IMR-90 (cell line): ENCODE results near the gene SERPINA12. TPM values are rescaled to one million over a fixed set of nuclear protein-coding genes. Genes with fewer than 3 reads are reported as not detected.

Experiments used
- ATAC-seq: fragments of 200-7000 bp; cut with Tn5 transposase; 2 replicates; pipeline ENCODE4 v1.9.1; 2020; ENCODE audit warnings: low read depth, mild to moderate bottlenecking, moderate library complexity
- BruUV-seq: library from RNA; stranded (reverse); fragments of 400-500 nt; replicated peaks from 2 replicates; lab custom pipeline; 2021; lab: Mats Ljungman, UMichigan
- CTCF ChIA-PET: fragments of 300-600 bp; formaldehyde crosslinking; extraction: SDS; loops from one replicate; lab custom pipeline; 2021; ENCODE audit warnings: antibody characterized with exemption; lab: Yijun Ruan, JAX
- POLR2A ChIA-PET: fragments of 300-600 bp; sonication (Branson Sonifier 250); formaldehyde crosslinking; loops from one replicate; lab custom pipeline; 2022; ENCODE audit warnings: antibody characterized with exemption; ENCODE audit not compliant: unreplicated experiment; lab: Charles Lee
- DNase-seq: peaks from one replicate; pipeline ENCODE4 v3.0.0; 2013
- H2AFZ ChIP-seq: replicated peaks from 2 replicates; pipeline ENCODE3; 2013; ENCODE audit warnings: low read length, mild to moderate bottlenecking; ENCODE audit not compliant: poor library complexity
- H2AK5ac ChIP-seq: 2 replicates; pipeline ENCODE4 v1.6.1; 2013; ENCODE audit warnings: low read depth, low read length, inconsistent platforms
- H2AK9ac ChIP-seq: replicated peaks from 2 replicates; pipeline ENCODE3; 2013; ENCODE audit warnings: mild to moderate bottlenecking, low read depth, low read length, moderate library complexity; ENCODE audit not compliant: poor library complexity
- H2BK120ac ChIP-seq: 2 replicates; pipeline ENCODE4 v1.6.1; 2013; ENCODE audit warnings: low read depth, low read length, inconsistent platforms
- H2BK15ac ChIP-seq: 3 replicates; pipeline ENCODE4 v1.6.1; 2013; ENCODE audit warnings: low read depth, low read length, inconsistent platforms
- H2BK20ac ChIP-seq: 2 replicates; pipeline ENCODE4 v1.6.1; 2013; ENCODE audit warnings: low read depth, mild to moderate bottlenecking, inconsistent platforms, low read length, moderate library complexity
- H2BK5ac ChIP-seq: 2 replicates; pipeline ENCODE4 v1.6.1; 2013; ENCODE audit warnings: mild to moderate bottlenecking, low read depth, low read length, inconsistent platforms; ENCODE audit not compliant: poor library complexity, severe bottlenecking
- H3K14ac ChIP-seq: replicated peaks from 2 replicates; pipeline ENCODE4 v1.6.1; 2013; ENCODE audit warnings: low read depth, low read length, inconsistent platforms
- H3K18ac ChIP-seq: 2 replicates; pipeline ENCODE4 v1.6.1; 2013; ENCODE audit warnings: low read depth, low read length, control low read depth
- H3K23ac ChIP-seq: 2 replicates; pipeline ENCODE4 v1.6.1; 2013; ENCODE audit warnings: low read depth, low read length, inconsistent platforms
- H3K27ac ChIP-seq: 2 replicates; pipeline ENCODE4 v1.5.1; 2013; ENCODE audit warnings: mild to moderate bottlenecking, control low read depth, low read length; ENCODE audit not compliant: insufficient read depth
- H3K27me3 ChIP-seq: 2 replicates; pipeline ENCODE4 v1.6.1; 2013; ENCODE audit warnings: low read length; ENCODE audit not compliant: control insufficient read depth, insufficient read depth
- H3K36me3 ChIP-seq: 2 replicates; pipeline ENCODE4 v1.6.1; 2013; ENCODE audit warnings: low read length, mixed read lengths; ENCODE audit not compliant: control insufficient read depth, insufficient read depth
- H3K4ac ChIP-seq: 2 replicates; pipeline ENCODE4 v1.6.1; 2013; ENCODE audit warnings: low read depth, low read length, inconsistent platforms
- H3K4me1 ChIP-seq: 2 replicates; pipeline ENCODE4 v1.6.1; 2013; ENCODE audit warnings: low read length, mixed read lengths; ENCODE audit not compliant: control insufficient read depth, insufficient read depth
- H3K4me2 ChIP-seq: 2 replicates; pipeline ENCODE4 v1.6.1; 2013; ENCODE audit warnings: low read depth, mild to moderate bottlenecking, control low read depth, low read length, moderate library complexity
- H3K4me3 ChIP-seq: 2 replicates; pipeline ENCODE4 v1.5.1; 2013; ENCODE audit warnings: low read depth, mild to moderate bottlenecking, control low read depth, low read length, moderate library complexity; ENCODE audit not compliant: insufficient read depth
- H3K56ac ChIP-seq: 2 replicates; pipeline ENCODE4 v1.6.1; 2013; ENCODE audit warnings: low read length, inconsistent platforms; ENCODE audit not compliant: insufficient read depth; ENCODE audit errors: extremely low read depth
- H3K79me1 ChIP-seq, 2 experiments: 2 replicates each; pipeline ENCODE4 v1.6.1; 2013; ENCODE audit warnings: low read length in 2 of 2, inconsistent platforms in 1 of 2, low read depth in 1 of 2
- H3K9ac ChIP-seq: 2 replicates; pipeline ENCODE4 v1.6.1; 2013; ENCODE audit warnings: low read depth, low read length, control low read depth
- H3K9me1 ChIP-seq: 2 replicates; pipeline ENCODE4 v1.6.1; 2013; ENCODE audit warnings: low read length, inconsistent platforms; ENCODE audit not compliant: insufficient read depth
- H3K9me3 ChIP-seq: 2 replicates; pipeline ENCODE4 v1.6.1; 2013; ENCODE audit warnings: low read length; ENCODE audit not compliant: control insufficient read depth, insufficient read depth
- H4K20me1 ChIP-seq: 2 replicates; pipeline ENCODE4 v1.6.1; 2013; ENCODE audit warnings: low read length, inconsistent platforms; ENCODE audit not compliant: insufficient read depth
- H4K5ac ChIP-seq: 2 replicates; pipeline ENCODE4 v1.6.1; 2013; ENCODE audit warnings: mild to moderate bottlenecking, low read depth, low read length, control low read depth
- H4K8ac ChIP-seq, 2 experiments: 2 replicates each; pipeline ENCODE4 v1.6.1; 2013; ENCODE audit warnings: low read depth in 2 of 2, low read length in 2 of 2, control low read depth in 1 of 2, inconsistent platforms in 1 of 2
- H4K91ac ChIP-seq: 2 replicates; pipeline ENCODE4 v1.6.1; 2013; ENCODE audit warnings: low read depth, low read length, inconsistent platforms; ENCODE audit not compliant: insufficient read depth
- BHLHE40 ChIP-seq: fragments of 150-350 bp; IDR thresholded peaks from 2 replicates; pipeline ENCODE4 v1.6.1; 2016; ENCODE audit warnings: mild to moderate bottlenecking, low read depth, low read length
- CHD1 ChIP-seq: IDR thresholded peaks from 2 replicates; pipeline ENCODE4 v1.6.1; 2012; ENCODE audit warnings: low read depth, low read length, improper control_type of control experiment
- FOS ChIP-seq: fragments of 150-350 bp; IDR thresholded peaks from 2 replicates; pipeline ENCODE4 v1.6.1; 2016; ENCODE audit warnings: low read depth, low read length
- WGBS, 2 experiments: methylation state at CpG; one replicate each; pipeline versions ENCODE4 v1.1.5 to v1.1.7; 2013; ENCODE audit warnings: missing lambda C conversion rate in 2 of 2; ENCODE audit not compliant: insufficient read length in 1 of 2; ENCODE audit errors: extremely low coverage in 2 of 2; 5-methylcytosine and 5-hydroxymethylcytosine counted together
- dilution Hi-C: fragments of 300-500 bp; cut with HindIII; formaldehyde crosslinking; loops from one replicate; pipeline ENCODE4 v1.14.3; 2018; ENCODE audit warnings: low sequenced_read_pairs; ENCODE audit not compliant: unreplicated experiment
- in situ Hi-C: fragments of 300-500 bp; cut with MboI; formaldehyde crosslinking; loops from 3 replicates; pipeline ENCODE4 v1.14.3; 2019; ENCODE audit warnings: low sequenced_read_pairs, inconsistent platforms, mixed read lengths
- intact Hi-C: fragments of 100-400 bp; cut with micrococcal nuclease; formaldehyde crosslinking; loops from 2 replicates; pipeline ENCODE4 v1.10.0; 2022
- polyA plus RNA-seq, 3 experiments: library from polyadenylated mRNA; depleted of rRNA; stranded (reverse); fragments of >200 nt; gene quantifications; 2 replicates each; pipeline ENCODE4 v1.2.3, GENCODE V29; 2012; ENCODE audit warnings: low replicate concordance in 1 of 3
- total RNA-seq: library from RNA; depleted of rRNA; stranded (reverse); fragments of >200 nt; gene quantifications from 2 replicates; pipeline ENCODE4 v1.2.3, GENCODE V29; 2012
- TF ChIP-seq, protein P1 (sequence below): conservative IDR thresholded peaks from 2 replicates; pipeline ENCODE4 v1.5.1; 2012; ENCODE audit warnings: mild to moderate bottlenecking, low read depth, low read length, improper control_type of control experiment
- TF ChIP-seq, protein P2 (sequence below): fragments of 150-350 bp; IDR thresholded peaks from 2 replicates; pipeline ENCODE4 v1.6.1; 2017; ENCODE audit warnings: mild to moderate bottlenecking, antibody characterized with exemption, low read length, low read depth

The SERPINA12 gene
- total and polyA plus RNA-seq, 2 of the 4 experiments (the other 2 are of a cell fraction): not detected

DNA sequence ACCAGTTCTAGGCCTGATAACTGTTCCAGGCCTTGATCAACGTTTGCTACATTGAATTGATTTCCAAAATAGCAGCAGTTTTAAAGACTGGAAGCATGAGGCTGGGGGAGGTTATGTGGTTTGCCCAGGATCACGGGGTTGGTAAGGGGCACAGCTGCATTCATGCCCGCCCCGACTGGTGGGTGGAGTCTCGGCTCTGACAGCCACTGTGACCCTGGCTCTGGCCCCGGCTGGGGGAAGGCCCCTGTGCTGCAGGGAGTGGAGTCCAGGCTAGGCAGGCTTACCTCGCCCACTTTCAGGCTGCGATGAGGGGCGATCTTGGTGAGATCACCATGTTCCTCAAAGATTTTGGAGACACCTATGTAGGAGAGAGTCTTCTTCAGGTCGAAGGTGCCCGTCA lies 19.9 kb downstream of the SERPINA12 start:
- no peak overlapping the region for H2AK5ac ChIP-seq
- dilution Hi-C loops: no loop called here

More for the DNA sequence above, 19.9 kb downstream of the SERPINA12 start:
- ChIA-PET CTCF (no interaction called here), POLR2A (no interaction called here)
- no peak overlapping the region for H3K27ac ChIP-seq
- H4K5ac ChIP-seq: no peak overlapping the region
- H3K27me3 ChIP-seq: peaks cover 12% of the 10 kb centered on the region
- BruUV-seq: no TSS peak
- TF ChIP-seq BHLHE40: no peak
- no peak for TF ChIP-seq CHD1
- TF ChIP-seq FOS: no peak
- TF ChIP-seq, protein P1, sequence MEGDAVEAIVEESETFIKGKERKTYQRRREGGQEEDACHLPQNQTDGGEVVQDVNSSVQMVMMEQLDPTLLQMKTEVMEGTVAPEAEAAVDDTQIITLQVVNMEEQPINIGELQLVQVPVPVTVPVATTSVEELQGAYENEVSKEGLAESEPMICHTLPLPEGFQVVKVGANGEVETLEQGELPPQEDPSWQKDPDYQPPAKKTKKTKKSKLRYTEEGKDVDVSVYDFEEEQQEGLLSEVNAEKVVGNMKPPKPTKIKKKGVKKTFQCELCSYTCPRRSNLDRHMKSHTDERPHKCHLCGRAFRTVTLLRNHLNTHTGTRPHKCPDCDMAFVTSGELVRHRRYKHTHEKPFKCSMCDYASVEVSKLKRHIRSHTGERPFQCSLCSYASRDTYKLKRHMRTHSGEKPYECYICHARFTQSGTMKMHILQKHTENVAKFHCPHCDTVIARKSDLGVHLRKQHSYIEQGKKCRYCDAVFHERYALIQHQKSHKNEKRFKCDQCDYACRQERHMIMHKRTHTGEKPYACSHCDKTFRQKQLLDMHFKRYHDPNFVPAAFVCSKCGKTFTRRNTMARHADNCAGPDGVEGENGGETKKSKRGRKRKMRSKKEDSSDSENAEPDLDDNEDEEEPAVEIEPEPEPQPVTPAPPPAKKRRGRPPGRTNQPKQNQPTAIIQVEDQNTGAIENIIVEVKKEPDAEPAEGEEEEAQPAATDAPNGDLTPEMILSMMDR: no peak
- TF ChIP-seq, protein P2, sequence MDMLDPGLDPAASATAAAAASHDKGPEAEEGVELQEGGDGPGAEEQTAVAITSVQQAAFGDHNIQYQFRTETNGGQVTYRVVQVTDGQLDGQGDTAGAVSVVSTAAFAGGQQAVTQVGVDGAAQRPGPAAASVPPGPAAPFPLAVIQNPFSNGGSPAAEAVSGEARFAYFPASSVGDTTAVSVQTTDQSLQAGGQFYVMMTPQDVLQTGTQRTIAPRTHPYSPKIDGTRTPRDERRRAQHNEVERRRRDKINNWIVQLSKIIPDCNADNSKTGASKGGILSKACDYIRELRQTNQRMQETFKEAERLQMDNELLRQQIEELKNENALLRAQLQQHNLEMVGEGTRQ: no peak
- no peak overlapping the region for H2BK20ac ChIP-seq
- intact Hi-C loops: loop anchor here (5.0 to 10.0 kb wide), 2 partner anchors 305 to 357 kb away; no protein-coding TSS in a partner anchor
- no peaks in the 10 kb centered on the region for H3K9me3 ChIP-seq
- no peak overlapping the region for H3K4me3 ChIP-seq
- H3K36me3 ChIP-seq: no peaks in the 10 kb centered on the region
- no peak overlapping the region for H2BK120ac ChIP-seq
- H3K56ac ChIP-seq: no peak overlapping the region
- no peaks in the 10 kb centered on the region for H3K4me1 ChIP-seq
- H2AFZ ChIP-seq: no peak overlapping the region
- H4K91ac ChIP-seq: no peak overlapping the region
- no peak overlapping the region for H3K14ac ChIP-seq
- 50% methylated on average over 2 of the region's 11 CpGs; no CpG with 5 or more reads in 1 of the 2 experiments for WGBS, 2 experiments
- no peak overlapping the region for H3K23ac ChIP-seq
- no peak overlapping the region for H3K4ac ChIP-seq
- ATAC-seq: no peak
- H2BK15ac ChIP-seq: no peak overlapping the region
- no peak overlapping the region for H3K4me2 ChIP-seq
- no peak overlapping the region for H3K18ac ChIP-seq
- no peak overlapping the region for H2AK9ac ChIP-seq
- no peaks in the 10 kb centered on the region for H3K79me1 ChIP-seq
- no peak for DNase-seq
- H4K8ac ChIP-seq: no peak overlapping the region
- H4K20me1 ChIP-seq: no peaks in the 10 kb centered on the region
- in situ Hi-C loops: no loop called here
- no peak overlapping the region for H3K9ac ChIP-seq
- no peak overlapping the region for H2BK5ac ChIP-seq
- H3K9me1 ChIP-seq: no peaks in the 10 kb centered on the region
